ENCODE measurements around the gene CHD9.

DNA sequence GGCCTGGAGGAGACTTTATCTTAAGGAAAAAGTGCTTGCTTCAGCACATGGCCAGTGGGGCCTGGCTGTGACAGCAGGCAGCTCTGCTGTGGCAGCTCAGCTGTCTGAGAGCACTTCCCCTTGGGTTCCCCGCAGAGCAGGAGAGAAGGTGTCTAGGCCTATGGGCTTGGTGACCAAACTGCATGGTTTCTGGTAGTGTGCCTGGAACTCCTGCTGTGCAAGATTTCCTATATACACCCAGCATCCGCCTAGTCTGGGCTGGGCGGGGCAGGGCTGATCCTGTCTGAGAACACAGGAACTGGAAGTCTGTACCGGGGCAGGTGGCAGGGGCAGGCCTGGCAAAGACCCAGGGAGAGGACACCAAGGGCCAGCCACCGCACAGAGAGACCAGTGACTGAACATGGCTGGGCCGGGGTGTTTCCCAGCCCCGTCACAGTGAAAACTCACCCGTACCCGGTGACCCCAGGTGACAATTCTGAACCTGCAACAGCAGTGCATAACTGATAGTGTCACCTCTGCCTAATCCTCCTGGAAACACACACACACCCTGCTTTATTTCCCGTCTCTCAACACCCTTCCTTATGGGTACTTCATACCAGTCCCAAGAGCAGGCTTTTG, 39.3 kb downstream of the CHD9 start:
- no peak for TF ChIP-seq CTCF (IDR thresholded peaks at IDR 0.05)
- no peak for TF ChIP-seq EZH2phosphoT487 (IDR thresholded peaks at IDR 0.05)
- no peak for TF ChIP-seq EZH2 (IDR thresholded peaks at IDR 0.05)
